NB4 (cell line): ENCODE measurements around the gene NOX3.

Experiments used
- DNase-seq: peaks from one replicate; pipeline ENCODE4 v3.0.0; 2010; ENCODE audit warnings: low read depth
- H3K4me3 ChIP-seq: one replicate; pipeline ENCODE4 v1.5.1; 2011; ENCODE audit warnings: mild to moderate bottlenecking, low read depth, low read length, moderate library complexity
- MYC ChIP-seq: IDR thresholded peaks from 2 replicates; pipeline ENCODE4 v1.6.1; 2011; ENCODE audit warnings: low read depth, low read length
- POLR2A ChIP-seq: IDR thresholded peaks from 2 replicates; pipeline ENCODE4 v1.6.1; 2011; ENCODE audit warnings: mild to moderate bottlenecking; ENCODE audit not compliant: insufficient read length; ENCODE audit errors: extremely low read depth
- TF ChIP-seq, protein P1 (sequence below): IDR thresholded peaks from 2 replicates; pipeline ENCODE4 v1.6.1; 2011; ENCODE audit warnings: low read depth, low read length
- TF ChIP-seq, protein P2 (sequence below): IDR thresholded peaks from one replicate; pipeline ENCODE4 v1.5.1; 2012; ENCODE audit warnings: low read depth, low read length

NOX3 gene

DNA sequence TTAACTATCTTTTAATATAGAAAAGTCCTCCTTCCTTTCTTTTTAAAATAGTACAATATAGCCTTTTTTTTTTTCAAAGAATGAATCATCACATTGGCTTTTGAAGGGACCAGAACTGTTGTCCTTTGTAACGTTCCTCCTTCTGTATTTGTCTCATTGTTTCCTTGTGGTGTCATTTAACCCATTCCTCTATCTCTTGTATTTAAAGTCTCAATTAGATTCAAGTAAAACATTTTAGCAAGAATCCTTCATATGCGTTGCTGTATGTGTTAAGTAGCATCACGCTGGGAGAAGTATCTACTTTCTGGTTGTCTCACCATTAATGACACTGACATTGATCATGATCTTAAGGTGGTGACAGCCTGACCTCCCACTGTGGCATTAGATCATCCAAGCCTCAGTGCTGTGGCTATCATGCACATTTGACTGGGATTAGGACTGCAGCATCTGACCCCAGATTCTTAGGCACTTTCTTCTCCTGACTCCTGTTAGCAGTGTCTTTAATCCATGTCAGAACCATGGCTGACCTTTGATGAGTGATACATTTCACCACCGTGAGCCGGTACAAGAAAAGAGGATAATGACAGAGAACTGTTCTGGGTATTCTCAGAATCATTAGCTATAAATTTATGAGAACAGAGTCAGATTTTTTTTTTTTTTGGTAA is 73.8 kb downstream of the NOX3 start:
- H3K4me3 ChIP-seq: no peak overlapping the region
- no peak for TF ChIP-seq POLR2A
- no peak for TF ChIP-seq MYC
- TF ChIP-seq, protein P1, sequence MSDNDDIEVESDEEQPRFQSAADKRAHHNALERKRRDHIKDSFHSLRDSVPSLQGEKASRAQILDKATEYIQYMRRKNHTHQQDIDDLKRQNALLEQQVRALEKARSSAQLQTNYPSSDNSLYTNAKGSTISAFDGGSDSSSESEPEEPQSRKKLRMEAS: no peak
- TF ChIP-seq, protein P2, sequence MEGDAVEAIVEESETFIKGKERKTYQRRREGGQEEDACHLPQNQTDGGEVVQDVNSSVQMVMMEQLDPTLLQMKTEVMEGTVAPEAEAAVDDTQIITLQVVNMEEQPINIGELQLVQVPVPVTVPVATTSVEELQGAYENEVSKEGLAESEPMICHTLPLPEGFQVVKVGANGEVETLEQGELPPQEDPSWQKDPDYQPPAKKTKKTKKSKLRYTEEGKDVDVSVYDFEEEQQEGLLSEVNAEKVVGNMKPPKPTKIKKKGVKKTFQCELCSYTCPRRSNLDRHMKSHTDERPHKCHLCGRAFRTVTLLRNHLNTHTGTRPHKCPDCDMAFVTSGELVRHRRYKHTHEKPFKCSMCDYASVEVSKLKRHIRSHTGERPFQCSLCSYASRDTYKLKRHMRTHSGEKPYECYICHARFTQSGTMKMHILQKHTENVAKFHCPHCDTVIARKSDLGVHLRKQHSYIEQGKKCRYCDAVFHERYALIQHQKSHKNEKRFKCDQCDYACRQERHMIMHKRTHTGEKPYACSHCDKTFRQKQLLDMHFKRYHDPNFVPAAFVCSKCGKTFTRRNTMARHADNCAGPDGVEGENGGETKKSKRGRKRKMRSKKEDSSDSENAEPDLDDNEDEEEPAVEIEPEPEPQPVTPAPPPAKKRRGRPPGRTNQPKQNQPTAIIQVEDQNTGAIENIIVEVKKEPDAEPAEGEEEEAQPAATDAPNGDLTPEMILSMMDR: no peak
- DNase-seq: no peak

DNA sequence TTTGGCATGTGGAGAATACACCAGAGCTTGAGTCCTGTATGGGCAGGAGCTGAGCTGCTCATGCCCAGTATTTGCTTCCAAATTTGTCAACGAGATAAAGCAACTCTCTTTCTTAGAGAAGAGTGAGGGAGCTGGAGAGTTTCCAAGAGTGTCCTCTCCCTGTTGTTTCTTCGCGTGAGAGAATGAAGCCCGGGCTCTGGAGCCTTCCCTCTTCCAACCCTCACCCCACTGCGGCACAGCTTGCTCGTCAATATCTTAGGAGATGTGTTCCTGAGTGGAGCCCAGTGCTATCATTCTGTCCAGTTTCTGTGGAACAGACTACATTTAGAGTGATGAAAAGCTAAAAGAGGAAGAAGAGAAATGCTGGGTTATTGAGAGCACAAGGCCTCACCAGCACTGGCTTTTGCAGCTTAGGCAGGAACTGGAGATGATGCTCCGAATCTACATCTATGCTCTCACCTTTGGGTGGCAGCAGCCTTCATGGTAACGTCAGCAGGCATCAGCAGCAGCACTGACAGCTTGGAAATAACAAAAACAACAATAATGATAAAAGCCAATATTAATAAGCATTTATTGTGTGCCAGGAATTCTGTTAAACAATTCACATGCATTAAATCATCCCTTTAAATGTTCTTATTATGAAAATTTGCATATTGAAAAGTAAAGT is 74.8 kb downstream of the NOX3 start:
- TF ChIP-seq MYC: no peak
- TF ChIP-seq, protein P1: no peak
- TF ChIP-seq POLR2A: no peak
- TF ChIP-seq, protein P2: no peak
- H3K4me3 ChIP-seq: no peak overlapping the region
- DNase-seq: peak; percentile 16

DNA sequence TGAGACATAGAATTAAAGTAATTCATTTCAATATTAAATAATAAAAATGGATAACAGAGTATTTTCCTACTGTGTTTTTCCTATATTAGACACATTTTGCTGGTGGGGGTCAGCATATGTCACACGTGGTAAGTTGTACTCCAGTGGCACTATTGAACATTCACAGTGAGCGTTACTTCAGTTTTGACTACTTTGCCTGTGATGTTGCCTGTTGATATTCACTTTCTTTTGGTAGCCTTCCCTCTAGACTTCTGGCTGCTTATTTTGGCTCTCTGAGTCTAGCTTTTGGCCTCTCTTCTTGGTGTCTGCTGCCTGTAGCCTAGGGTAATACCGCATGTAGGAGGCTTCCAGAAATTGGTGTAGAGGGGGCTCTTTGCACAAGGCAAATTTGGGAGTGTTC is 76.9 kb downstream of the NOX3 start:
- TF ChIP-seq, protein P1: no peak
- no peak for TF ChIP-seq POLR2A
- no peak for TF ChIP-seq MYC
- DNase-seq: no peak
- no peak overlapping the region for H3K4me3 ChIP-seq

DNA sequence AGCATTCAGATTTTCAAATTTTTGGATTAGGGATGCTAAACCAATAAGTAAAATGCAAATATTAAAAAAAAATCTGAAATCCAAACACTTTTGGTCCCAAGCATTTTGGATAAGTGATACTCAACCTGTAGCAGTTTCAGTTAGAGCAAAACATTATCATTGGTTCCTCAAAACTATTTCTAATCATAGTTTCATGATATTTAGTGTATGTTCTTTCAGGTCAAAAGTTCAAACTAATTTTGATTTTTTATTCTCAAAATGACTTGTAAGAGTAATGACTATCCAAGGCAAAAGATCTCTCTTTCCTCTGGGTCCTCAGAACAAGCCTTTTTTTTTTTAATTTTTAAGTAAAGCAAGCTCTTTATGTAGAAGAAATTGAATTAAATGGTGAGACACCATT is 77.4 kb downstream of the NOX3 start:
- no peak overlapping the region for H3K4me3 ChIP-seq
- DNase-seq: no peak
- TF ChIP-seq, protein P1: no peak
- TF ChIP-seq MYC (no peak), POLR2A (no peak)
- TF ChIP-seq, protein P2: no peak

DNA sequence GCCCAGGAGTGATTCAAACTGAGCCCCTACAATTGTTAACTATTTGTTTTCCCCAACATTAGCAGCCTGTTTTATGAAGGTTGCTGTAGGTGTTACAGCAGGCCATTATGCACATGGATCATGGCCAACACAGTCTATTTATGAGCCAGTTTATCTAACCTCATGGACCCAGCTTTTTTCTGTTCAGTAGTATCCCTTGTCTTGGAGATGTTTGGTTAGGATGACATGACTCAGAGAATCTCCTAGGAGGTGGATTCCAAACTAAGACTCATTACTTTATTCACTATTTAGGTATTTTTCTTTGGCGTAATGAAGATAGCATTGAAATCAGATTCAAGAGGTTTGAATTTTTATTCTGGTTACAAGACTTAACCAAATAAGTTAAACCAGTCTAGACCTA is 78.6 kb downstream of the NOX3 start:
- no peak overlapping the region for H3K4me3 ChIP-seq
- TF ChIP-seq POLR2A (no peak), MYC (no peak)
- TF ChIP-seq, protein P1: no peak
- TF ChIP-seq, protein P2: no peak
- no peak for DNase-seq

DNA sequence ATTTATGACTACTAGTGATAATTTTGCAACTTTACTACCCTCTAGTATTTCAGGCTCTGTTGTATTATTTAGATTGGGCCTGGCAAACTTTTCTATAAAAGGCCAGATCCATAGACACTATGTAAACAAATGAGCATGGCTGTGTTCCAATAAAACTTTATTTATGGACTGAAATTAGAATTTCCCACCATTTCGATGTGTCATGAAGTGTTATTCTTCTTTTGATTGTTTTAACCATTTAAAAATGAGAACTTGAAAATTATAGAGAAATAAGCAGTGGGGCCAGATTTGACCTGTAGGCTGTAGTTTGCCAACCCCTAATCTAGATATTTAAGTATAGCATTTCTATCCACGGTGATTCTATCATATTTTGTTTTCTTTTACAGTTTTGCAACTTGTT is 79.8 kb downstream of the NOX3 start:
- no peak overlapping the region for H3K4me3 ChIP-seq
- no peak for DNase-seq
- TF ChIP-seq POLR2A: no peak
- TF ChIP-seq, protein P1: no peak
